GM23338 (cell line): ENCODE results near the gene AKAP10. TPM values are rescaled to one million over a fixed set of nuclear protein-coding genes. Genes with fewer than 3 reads are reported as not detected.

Experiments used
- ATAC-seq: fragments of 200-7000 bp; cut with Tn5 transposase; 3 replicates; pipeline ENCODE4 v1.9.1; 2020
- DNase-seq: peaks from one replicate; pipeline ENCODE4 v3.0.0-alpha.2; 2015; ENCODE audit warnings: low spot score
- H2AFZ ChIP-seq: fragments of 200-600 bp; sonication (generic); 2 replicates; pipeline ENCODE4 v1.8.0; 2016; ENCODE audit warnings: antibody characterized with exemption, mild to moderate bottlenecking, moderate library complexity
- H3F3A ChIP-seq: fragments of 200-600 bp; sonication (generic); replicated peaks from 2 replicates; pipeline ENCODE4 v1.8.0; 2017; ENCODE audit warnings: antibody characterized with exemption, mixed run types, low read depth
- H3K27ac ChIP-seq: fragments of 200-600 bp; sonication (generic); 2 replicates; pipeline ENCODE4 v1.6.1; 2016; ENCODE audit warnings: low read depth
- H3K27me3 ChIP-seq: fragments of 200-600 bp; sonication (generic); 2 replicates; pipeline ENCODE4 v1.8.0; 2016; ENCODE audit warnings: mild to moderate bottlenecking, mixed run types, moderate library complexity; ENCODE audit not compliant: insufficient read depth
- H3K36me3 ChIP-seq: fragments of 200-600 bp; sonication (generic); 2 replicates; pipeline ENCODE4 v1.8.0; 2016; ENCODE audit warnings: mild to moderate bottlenecking; ENCODE audit not compliant: insufficient read depth
- H3K4me1 ChIP-seq: fragments of 200-600 bp; sonication (generic); 2 replicates; pipeline ENCODE4 v1.8.0; 2016; ENCODE audit warnings: mild to moderate bottlenecking, moderate library complexity; ENCODE audit not compliant: insufficient read depth
- H3K4me2 ChIP-seq: fragments of 200-600 bp; sonication (generic); 2 replicates; pipeline ENCODE4 v1.7.1; 2017; ENCODE audit warnings: mixed run types
- H3K4me3 ChIP-seq: fragments of 200-600 bp; sonication (generic); 2 replicates; pipeline ENCODE4 v1.6.1; 2016; ENCODE audit warnings: mixed run types
- H3K79me2 ChIP-seq: fragments of 200-600 bp; sonication (generic); replicated peaks from 2 replicates; pipeline ENCODE4 v1.8.0; 2017; ENCODE audit warnings: mild to moderate bottlenecking; ENCODE audit not compliant: insufficient read depth
- H3K9me2 ChIP-seq: fragments of 200-600 bp; sonication (generic); 2 replicates; pipeline ENCODE4 v1.8.0; 2017; ENCODE audit not compliant: insufficient read depth
- H4K20me1 ChIP-seq: fragments of 200-600 bp; sonication (generic); replicated peaks from 2 replicates; pipeline ENCODE4 v1.8.0; 2017; ENCODE audit warnings: mild to moderate bottlenecking; ENCODE audit not compliant: insufficient read depth
- H3K27ac Mint-ChIP-seq: 2 replicates; pipeline ENCODE4 v1.8.0; 2020; ENCODE audit warnings: inconsistent platforms, mild to moderate bottlenecking, moderate library complexity, mixed read lengths
- H3K27me3 Mint-ChIP-seq: 3 replicates; pipeline ENCODE4 v1.8.0; 2022; ENCODE audit warnings: low read depth, mild to moderate bottlenecking, moderate library complexity, mixed read lengths, inconsistent platforms; ENCODE audit not compliant: insufficient read depth, poor library complexity
- H3K36me3 Mint-ChIP-seq: 3 replicates; pipeline ENCODE4 v1.8.0; 2021; ENCODE audit warnings: low read depth, mild to moderate bottlenecking, inconsistent platforms, moderate library complexity, mixed read lengths
- H3K4me1 Mint-ChIP-seq: 3 replicates; pipeline ENCODE4 v1.8.0; 2020; ENCODE audit warnings: mild to moderate bottlenecking, inconsistent platforms, mixed read lengths
- H3K4me3 Mint-ChIP-seq: 3 replicates; pipeline ENCODE4 v1.8.0; 2021; ENCODE audit warnings: moderate library complexity, mild to moderate bottlenecking, inconsistent platforms, mixed read lengths
- H3K9me3 Mint-ChIP-seq: 3 replicates; pipeline ENCODE4 v1.8.0; 2020; ENCODE audit warnings: moderate library complexity, mild to moderate bottlenecking, inconsistent platforms, mixed read lengths
- CREB1 ChIP-seq: fragments of 250-450 bp; sonication (Bioruptor Pico); IDR thresholded peaks from 2 replicates; pipeline ENCODE4 v1.5.0; 2020; ENCODE audit warnings: low read depth, mild to moderate bottlenecking, moderate library complexity
- CTCF ChIP-seq, 2 experiments: fragments of 200-600 bp in 1 of 2; sonication (generic) in 1 of 2; conservative IDR thresholded peaks; 2 replicates each; pipeline versions ENCODE4 v1.5.1 to v1.6.1; 2016 to 2017; ENCODE audit warnings: antibody characterized with exemption in 2 of 2, low read depth in 2 of 2, mild to moderate bottlenecking in 2 of 2, moderate library complexity in 1 of 2
- EZH2 ChIP-seq: fragments of 200-600 bp; sonication (generic); IDR thresholded peaks from one replicate; pipeline ENCODE4 v1.8.0; 2017; ENCODE audit warnings: antibody characterized with exemption, mild to moderate bottlenecking, low read depth; ENCODE audit not compliant: unreplicated experiment
- EZH2phosphoT487 ChIP-seq: fragments of 200-600 bp; sonication (generic); IDR thresholded peaks from one replicate; pipeline ENCODE4 v1.8.1; 2018; ENCODE audit warnings: antibody characterized with exemption; ENCODE audit not compliant: unreplicated experiment
- JUNB ChIP-seq: IDR thresholded peaks from one replicate; pipeline ENCODE4 v1.6.1; 2016; ENCODE audit warnings: antibody characterized with exemption; ENCODE audit not compliant: unreplicated experiment
- POLR2AphosphoS5 ChIP-seq: IDR thresholded peaks from 2 replicates; pipeline ENCODE4 v1.6.1; 2016; ENCODE audit warnings: antibody characterized with exemption, low read depth
- STAT1 ChIP-seq: IDR thresholded peaks from one replicate; pipeline ENCODE4 v1.6.1; 2016; ENCODE audit warnings: antibody characterized with exemption; ENCODE audit not compliant: unreplicated experiment
- ZNF114 ChIP-seq: fragments of 250-450 bp; sonication (Bioruptor Pico); IDR thresholded peaks from 2 replicates; pipeline ENCODE4 v1.5.0; 2020; ENCODE audit warnings: mild to moderate bottlenecking, moderate library complexity
- polyA plus RNA-seq: library from polyadenylated mRNA; unstranded; fragments of >200 nt; fragmentation: Nextera tagmentation; extraction: Ambion mirVana; gene quantifications from 2 replicates; pipeline ENCODE4 v1.2.1, GENCODE V29; 2016
- total RNA-seq: library from RNA; depleted of rRNA; stranded (reverse); fragments of >200 nt; shearing (Covaris generic); gene quantifications from 2 replicates; pipeline ENCODE4 v1.2.3, GENCODE V29; 2014
- TF ChIP-seq, protein P1 (sequence below): IDR thresholded peaks from 2 replicates; pipeline ENCODE4 v1.6.1; 2016; ENCODE audit warnings: antibody characterized with exemption
- TF ChIP-seq, protein P2 (sequence below): IDR thresholded peaks from one replicate; pipeline ENCODE4 v1.6.1; 2018; ENCODE audit warnings: antibody characterized with exemption; ENCODE audit not compliant: unreplicated experiment

AKAP10 gene
- total and polyA plus RNA-seq, 2 experiments from 2014 or later = 16.7 to 25.9 TPM

GRCh38 chr17:20010099-20010863 is 32.7 kb upstream of the AKAP10 start:
- Histone ChIP-seq H3K27ac (no peak overlapping the region), H4K20me1 (no peaks in the 10 kb centered on the region), H3K36me3 (no peaks in the 10 kb centered on the region), H2AFZ (peak overlapping the region; percentile 10), H3K4me1 (peaks cover 6% of the 10 kb centered on the region; the same call in 1 of the 2 replicates), H3K79me2 (no peaks in the 10 kb centered on the region; the same call in 1 of the 2 replicates), H3K4me2 (peak overlapping the region; percentile 91), H3F3A (0 out of 2 replicates have a peak, but pooled peaks cover 3% of the 10 kb centered on the region), H3K4me3 (peak overlapping the region; percentile 71), H3K9me2 (no peaks in the 10 kb centered on the region), H3K27me3 (peaks cover 22% of the 10 kb centered on the region)
- H3K36me3 Mint-ChIP-seq = no peaks in the 10 kb centered on the region
- TF ChIP-seq STAT1 = no peak
- peak; percentile 31 to 49 for TF ChIP-seq CTCF (conservative IDR thresholded peaks at IDR 0.05; ENCODE audit: low read depth in 2 of 2)
- H3K4me3 Mint-ChIP-seq = peak overlapping the region; percentile 84
- peaks cover 7% of the 10 kb centered on the region for H3K27me3 Mint-ChIP-seq
- H3K4me1 Mint-ChIP-seq = peaks cover 14% of the 10 kb centered on the region
- no peak overlapping the region for H3K27ac Mint-ChIP-seq
- peak; percentile 66 for DNase-seq
- peak; percentile 15 for ATAC-seq
- H3K9me3 Mint-ChIP-seq = no peaks in the 10 kb centered on the region; the same call in 2 of the 3 replicates

GRCh38 chr17:20009302-20010098 is 31.9 kb upstream of the AKAP10 start, which contains the start of gene SPECC1:
Gene SPECC1, plus strand, starts transcription at chr17:20009359. Its CDS starts 87,293 bp downstream, at chr17:20096652.
- Histone ChIP-seq H3K79me2 (no peaks in the 10 kb centered on the region), H2AFZ (peak within 1 kb of the TSS; percentile 99), H3K27me3 (peaks cover 22% of the 10 kb centered on the region), H3K9me2 (no peaks in the 10 kb centered on the region), H3K4me3 (peak within 1 kb of the TSS; percentile 71), H4K20me1 (no peaks in the 10 kb centered on the region), H3K36me3 (no peaks in the 10 kb centered on the region), H3F3A (0 out of 2 replicates have a peak, but pooled peaks cover 3% of the 10 kb centered on the region), H3K4me1 (peaks cover 6% of the 10 kb centered on the region; the same call in 1 of the 2 replicates), H3K4me2 (peak within 1 kb of the TSS; percentile 91), H3K27ac (peak within 1 kb of the TSS; percentile 56; the same call in 1 of the 2 replicates)
- H3K4me3 Mint-ChIP-seq = peak within 1 kb of the TSS; percentile 91
- H3K9me3 Mint-ChIP-seq = no peaks in the 10 kb centered on the region; the same call in 2 of the 3 replicates
- ATAC-seq (peak; percentile 94), DNase-seq (peak; percentile 55)
- H3K27me3 Mint-ChIP-seq = peaks cover 5% of the 10 kb centered on the region
- no peak within 1 kb of the TSS for H3K27ac Mint-ChIP-seq
- H3K4me1 Mint-ChIP-seq = peaks cover 14% of the 10 kb centered on the region
- no peaks in the 10 kb centered on the region for H3K36me3 Mint-ChIP-seq
- TF ChIP-seq STAT1 (no peak), CREB1 (CRISPR knock-in tag) (no peak; the same call in 1 of the 2 replicates), JUNB (no peak), EZH2phosphoT487 (no peak), EZH2 (no peak), ZNF114 (CRISPR knock-in tag) (no peak), POLR2AphosphoS5 (peak; percentile 22), CTCF (conservative IDR thresholded peaks at IDR 0.05; ENCODE audit: low read depth in 2 of 2) (peak; percentile 65 to 83; a peak in 3 of 4 replicates)
- TF ChIP-seq, protein P1, sequence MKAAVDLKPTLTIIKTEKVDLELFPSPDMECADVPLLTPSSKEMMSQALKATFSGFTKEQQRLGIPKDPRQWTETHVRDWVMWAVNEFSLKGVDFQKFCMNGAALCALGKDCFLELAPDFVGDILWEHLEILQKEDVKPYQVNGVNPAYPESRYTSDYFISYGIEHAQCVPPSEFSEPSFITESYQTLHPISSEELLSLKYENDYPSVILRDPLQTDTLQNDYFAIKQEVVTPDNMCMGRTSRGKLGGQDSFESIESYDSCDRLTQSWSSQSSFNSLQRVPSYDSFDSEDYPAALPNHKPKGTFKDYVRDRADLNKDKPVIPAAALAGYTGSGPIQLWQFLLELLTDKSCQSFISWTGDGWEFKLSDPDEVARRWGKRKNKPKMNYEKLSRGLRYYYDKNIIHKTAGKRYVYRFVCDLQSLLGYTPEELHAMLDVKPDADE = no peak; the same call in 1 of the 2 replicates
- TF ChIP-seq, protein P2, sequence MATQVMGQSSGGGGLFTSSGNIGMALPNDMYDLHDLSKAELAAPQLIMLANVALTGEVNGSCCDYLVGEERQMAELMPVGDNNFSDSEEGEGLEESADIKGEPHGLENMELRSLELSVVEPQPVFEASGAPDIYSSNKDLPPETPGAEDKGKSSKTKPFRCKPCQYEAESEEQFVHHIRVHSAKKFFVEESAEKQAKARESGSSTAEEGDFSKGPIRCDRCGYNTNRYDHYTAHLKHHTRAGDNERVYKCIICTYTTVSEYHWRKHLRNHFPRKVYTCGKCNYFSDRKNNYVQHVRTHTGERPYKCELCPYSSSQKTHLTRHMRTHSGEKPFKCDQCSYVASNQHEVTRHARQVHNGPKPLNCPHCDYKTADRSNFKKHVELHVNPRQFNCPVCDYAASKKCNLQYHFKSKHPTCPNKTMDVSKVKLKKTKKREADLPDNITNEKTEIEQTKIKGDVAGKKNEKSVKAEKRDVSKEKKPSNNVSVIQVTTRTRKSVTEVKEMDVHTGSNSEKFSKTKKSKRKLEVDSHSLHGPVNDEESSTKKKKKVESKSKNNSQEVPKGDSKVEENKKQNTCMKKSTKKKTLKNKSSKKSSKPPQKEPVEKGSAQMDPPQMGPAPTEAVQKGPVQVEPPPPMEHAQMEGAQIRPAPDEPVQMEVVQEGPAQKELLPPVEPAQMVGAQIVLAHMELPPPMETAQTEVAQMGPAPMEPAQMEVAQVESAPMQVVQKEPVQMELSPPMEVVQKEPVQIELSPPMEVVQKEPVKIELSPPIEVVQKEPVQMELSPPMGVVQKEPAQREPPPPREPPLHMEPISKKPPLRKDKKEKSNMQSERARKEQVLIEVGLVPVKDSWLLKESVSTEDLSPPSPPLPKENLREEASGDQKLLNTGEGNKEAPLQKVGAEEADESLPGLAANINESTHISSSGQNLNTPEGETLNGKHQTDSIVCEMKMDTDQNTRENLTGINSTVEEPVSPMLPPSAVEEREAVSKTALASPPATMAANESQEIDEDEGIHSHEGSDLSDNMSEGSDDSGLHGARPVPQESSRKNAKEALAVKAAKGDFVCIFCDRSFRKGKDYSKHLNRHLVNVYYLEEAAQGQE = no peak
